ENCODE measurements around the gene FUCA1.

Gene FUCA1

DNA sequence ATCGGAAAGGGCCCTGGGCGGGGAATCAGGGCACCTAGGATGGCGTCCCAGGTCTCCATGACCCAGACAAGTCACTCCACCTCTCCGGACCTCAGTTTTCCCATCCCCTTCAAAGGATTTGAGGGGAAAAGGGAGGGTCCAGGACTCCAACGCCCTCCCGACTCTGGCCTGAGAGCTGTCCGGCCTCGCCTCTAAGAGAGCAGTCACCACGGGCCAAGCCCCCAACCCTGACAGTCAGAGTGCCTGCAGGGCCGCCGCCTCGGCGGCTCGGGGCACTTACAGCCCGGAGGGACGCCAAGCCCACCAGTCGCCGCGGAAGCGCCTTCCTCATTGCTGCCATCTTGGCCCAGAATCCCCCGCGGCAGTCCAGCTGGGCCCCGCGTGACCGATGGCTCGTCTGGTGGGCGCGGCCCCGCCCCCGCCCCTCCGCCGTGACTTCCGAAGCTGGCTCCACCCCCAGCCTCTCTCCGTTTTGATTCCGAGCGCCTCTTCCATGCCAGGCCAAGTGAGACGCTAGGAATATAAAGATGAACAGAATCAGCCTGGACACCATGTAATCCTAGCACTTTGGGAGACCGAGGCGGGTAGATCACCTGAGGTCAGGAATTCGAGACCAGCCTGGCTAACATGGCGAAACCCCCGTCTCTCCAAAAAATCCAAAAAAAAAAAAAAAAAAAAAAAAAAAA, 42.9 kb downstream of the FUCA1 start, which contains the start of gene HMGCL:
TSS of gene HMGCL (minus strand) at position 354 of the 686 bp plus-strand sequence. CDS start at position 340, 14 bp downstream.
- Histone ChIP-seq H3K27ac (ENCODE audit: low read length, poor library complexity, severe bottlenecking) (peak within 1 kb of the TSS; percentile 77), H3K4me2 (ENCODE audit: low read length, poor library complexity, severe bottlenecking) (peak within 1 kb of the TSS; percentile 59), H3K27me3 (ENCODE audit: control insufficient read depth in 1 of 2, insufficient read depth in 1 of 2, low read length in 2 of 2) (no peaks in the 10 kb centered on the region), H3K9me3 (ENCODE audit: control insufficient read depth, low read length) (no peaks in the 10 kb centered on the region), H2BK5ac (ENCODE audit: low read depth, low read length, poor library complexity, severe bottlenecking) (peak within 1 kb of the TSS; percentile 69), H3K14ac (ENCODE audit: low read length in 2 of 2) (peak within 1 kb of the TSS; percentile 93 to 94), H3K4ac (ENCODE audit: low read depth in 1 of 2, low read length in 2 of 2) (peak within 1 kb of the TSS; percentile 95 to 100), H2AK5ac (ENCODE audit: low read length, severe bottlenecking) (peak within 1 kb of the TSS; percentile 86), H3K36me3 (ENCODE audit: control insufficient read depth in 1 of 2, insufficient read depth in 2 of 2, low read depth in 1 of 2, low read length in 2 of 2) (peaks cover 0 to 3% of the 10 kb centered on the region in 2 experiments), H3K4me1 (ENCODE audit: control insufficient read depth, insufficient read depth, low read depth, low read length) (peaks cover 3% of the 10 kb centered on the region), H3K23ac (ENCODE audit: low read length in 2 of 2) (no peak within 1 kb of the TSS), H3K4me3 (ENCODE audit: insufficient read depth in 1 of 2, low read depth in 1 of 2, low read length in 2 of 2) (peak within 1 kb of the TSS; percentile 95 to 100), H3K18ac (ENCODE audit: low read depth in 1 of 2, low read length in 2 of 2) (peak within 1 kb of the TSS; percentile 98 to 100), H2BK120ac (ENCODE audit: low read depth, low read length) (peak within 1 kb of the TSS; percentile 87), H3K9ac (ENCODE audit: low read length) (peak within 1 kb of the TSS; percentile 100), H2BK15ac (ENCODE audit: low read depth, poor library complexity, severe bottlenecking) (peak within 1 kb of the TSS; percentile 77), H4K91ac (ENCODE audit: low read length) (peak within 1 kb of the TSS; percentile 98), H2AFZ (ENCODE audit: low read depth, low read length) (peak within 1 kb of the TSS; percentile 64), H2BK12ac (ENCODE audit: low read length in 2 of 2) (no peak within 1 kb of the TSS), H3K79me1 (replicated peaks; ENCODE audit: low read length, poor library complexity, severe bottlenecking) (peaks cover 20% of the 10 kb centered on the region), H4K8ac (ENCODE audit: low read length) (peak within 1 kb of the TSS; percentile 99)
- peak; percentile 92 for DNase-seq
- under 1% methylated on average over 39 of the region's 42 CpGs for WGBS

DNA sequence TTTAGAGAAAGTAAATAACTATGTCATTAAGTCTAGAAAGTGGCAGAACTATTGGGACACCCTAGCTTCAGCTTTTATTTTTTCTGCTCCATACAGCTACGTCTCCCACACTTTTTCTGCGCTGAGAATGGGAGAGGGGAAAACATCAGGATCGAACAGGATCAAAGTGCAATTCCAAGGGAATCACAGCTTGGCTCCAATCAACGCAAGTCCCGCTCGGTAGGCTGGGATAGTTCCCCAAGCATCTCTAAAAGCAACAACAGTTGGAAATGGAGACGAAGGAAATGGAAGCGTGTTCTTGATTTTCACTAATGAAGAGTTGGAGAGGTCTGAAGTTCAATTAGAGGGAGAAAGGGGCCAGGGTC, 43.4 kb downstream of the FUCA1 start:
- Histone ChIP-seq H3K14ac (ENCODE audit: low read length in 2 of 2) (peak overlapping the region in 1 of 2 experiments; percentile 94), H4K8ac (ENCODE audit: low read length) (peak overlapping the region; percentile 99), H3K27ac (ENCODE audit: low read length, poor library complexity, severe bottlenecking) (peak overlapping the region; percentile 77), H3K27me3 (ENCODE audit: control insufficient read depth in 1 of 2, insufficient read depth in 1 of 2, low read length in 2 of 2) (no peaks in the 10 kb centered on the region), H3K79me1 (replicated peaks; ENCODE audit: low read length, poor library complexity, severe bottlenecking) (peaks cover 20% of the 10 kb centered on the region), H3K36me3 (ENCODE audit: control insufficient read depth in 1 of 2, insufficient read depth in 2 of 2, low read depth in 1 of 2, low read length in 2 of 2) (peaks cover under 1 to 7% of the 10 kb centered on the region in 2 experiments), H3K4me2 (ENCODE audit: low read length, poor library complexity, severe bottlenecking) (peak overlapping the region; percentile 59), H2AFZ (ENCODE audit: low read depth, low read length) (peak overlapping the region; percentile 64), H2BK5ac (ENCODE audit: low read depth, low read length, poor library complexity, severe bottlenecking) (no peak overlapping the region), H3K4me1 (ENCODE audit: control insufficient read depth, insufficient read depth, low read depth, low read length) (peaks cover 3% of the 10 kb centered on the region), H3K9ac (ENCODE audit: low read length) (peak overlapping the region; percentile 100), H3K9me3 (ENCODE audit: control insufficient read depth, low read length) (no peaks in the 10 kb centered on the region), H2BK120ac (ENCODE audit: low read depth, low read length) (peak overlapping the region; percentile 87), H2BK15ac (ENCODE audit: low read depth, poor library complexity, severe bottlenecking) (peak overlapping the region; percentile 77), H3K18ac (ENCODE audit: low read depth in 1 of 2, low read length in 2 of 2) (peak overlapping the region; percentile 98 to 100), H4K91ac (ENCODE audit: low read length) (peak overlapping the region; percentile 98), H3K4ac (ENCODE audit: low read depth in 1 of 2, low read length in 2 of 2) (peak overlapping the region; percentile 95 to 100), H2AK5ac (ENCODE audit: low read length, severe bottlenecking) (peak overlapping the region; percentile 86), H3K23ac (ENCODE audit: low read length in 2 of 2) (no peak overlapping the region), H2BK12ac (ENCODE audit: low read length in 2 of 2) (no peak overlapping the region), H3K4me3 (ENCODE audit: insufficient read depth in 1 of 2, low read depth in 1 of 2, low read length in 2 of 2) (peak overlapping the region; percentile 95 to 100)
- peak; percentile 15 for DNase-seq
- 4% methylated on average over 7 of the region's 8 CpGs for WGBS

DNA sequence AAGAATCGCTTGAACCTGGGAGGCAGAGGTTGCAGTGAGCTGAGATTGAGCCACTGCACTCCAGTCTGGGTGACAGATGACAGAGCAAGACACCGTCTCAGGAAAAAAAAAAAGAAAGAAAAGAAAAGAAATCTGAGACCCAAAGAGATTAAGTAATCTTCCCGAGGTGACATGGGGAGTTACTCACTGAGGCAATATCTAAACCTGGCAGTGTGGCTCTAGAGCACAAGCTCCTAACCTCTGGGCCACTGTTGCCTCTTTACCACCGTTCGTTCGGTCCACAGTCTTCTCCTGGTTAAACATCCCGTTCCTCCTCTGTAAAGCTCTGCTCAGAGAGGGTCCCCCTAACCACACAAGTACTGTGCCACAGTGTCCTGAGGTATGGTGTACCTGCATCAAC, 44.3 kb downstream of the FUCA1 start:
- Histone ChIP-seq H3K27me3 (ENCODE audit: control insufficient read depth in 1 of 2, insufficient read depth in 1 of 2, low read length in 2 of 2) (no peaks in the 10 kb centered on the region), H2BK12ac (ENCODE audit: low read length in 2 of 2) (peak overlapping the region in 1 of 2 experiments; percentile 39), H2AK5ac (ENCODE audit: low read length, severe bottlenecking) (peak overlapping the region; percentile 9), H3K4me3 (ENCODE audit: insufficient read depth in 1 of 2, low read depth in 1 of 2, low read length in 2 of 2) (peak overlapping the region in 1 of 2 experiments; percentile 100), H3K79me1 (replicated peaks; ENCODE audit: low read length, poor library complexity, severe bottlenecking) (peaks cover 20% of the 10 kb centered on the region), H3K27ac (ENCODE audit: low read length, poor library complexity, severe bottlenecking) (no peak overlapping the region), H3K18ac (ENCODE audit: low read depth in 1 of 2, low read length in 2 of 2) (no peak overlapping the region), H2BK15ac (ENCODE audit: low read depth, poor library complexity, severe bottlenecking) (no peak overlapping the region), H3K4me2 (ENCODE audit: low read length, poor library complexity, severe bottlenecking) (no peak overlapping the region), H3K14ac (ENCODE audit: low read length in 2 of 2) (no peak overlapping the region), H2BK5ac (ENCODE audit: low read depth, low read length, poor library complexity, severe bottlenecking) (no peak overlapping the region), H2BK120ac (ENCODE audit: low read depth, low read length) (no peak overlapping the region), H2AFZ (ENCODE audit: low read depth, low read length) (no peak overlapping the region), H3K9me3 (ENCODE audit: control insufficient read depth, low read length) (no peaks in the 10 kb centered on the region), H4K91ac (ENCODE audit: low read length) (no peak overlapping the region), H4K8ac (ENCODE audit: low read length) (no peak overlapping the region), H3K36me3 (ENCODE audit: control insufficient read depth in 1 of 2, insufficient read depth in 2 of 2, low read depth in 1 of 2, low read length in 2 of 2) (peaks cover 5 to 14% of the 10 kb centered on the region in 2 experiments), H3K23ac (ENCODE audit: low read length in 2 of 2) (no peak overlapping the region), H3K4ac (ENCODE audit: low read depth in 1 of 2, low read length in 2 of 2) (no peak overlapping the region), H3K4me1 (ENCODE audit: control insufficient read depth, insufficient read depth, low read depth, low read length) (peaks cover 3% of the 10 kb centered on the region), H3K9ac (ENCODE audit: low read length) (peak overlapping the region; percentile 100)
- 91% methylated on average over 7 of the region's 7 CpGs for WGBS
- no peak for DNase-seq

DNA sequence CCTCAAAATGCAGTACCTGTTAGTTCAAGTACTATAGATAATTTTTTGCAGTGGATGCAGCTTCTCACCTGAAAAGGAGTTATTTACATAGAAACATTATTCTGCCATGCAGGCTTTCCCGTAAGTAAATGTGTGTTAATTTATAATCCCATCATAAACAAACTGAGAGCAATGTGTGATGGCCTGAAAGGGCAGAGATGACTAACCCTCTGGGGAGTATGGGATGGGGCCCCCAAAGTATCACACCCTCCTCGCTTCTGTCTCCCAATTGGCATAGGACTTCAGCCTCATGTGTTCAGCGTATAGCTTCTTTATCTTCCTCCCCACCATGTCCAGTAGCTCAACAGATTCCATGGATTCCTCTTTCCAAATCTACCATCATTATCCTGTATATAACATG, 50.5 kb downstream of the FUCA1 start:
- Histone ChIP-seq H3K36me3 (ENCODE audit: control insufficient read depth in 1 of 2, insufficient read depth in 2 of 2, low read depth in 1 of 2, low read length in 2 of 2) (peaks cover 38 to 63% of the 10 kb centered on the region in 2 experiments), H3K79me1 (replicated peaks; ENCODE audit: low read length, poor library complexity, severe bottlenecking) (peaks cover 13% of the 10 kb centered on the region), H2BK5ac (ENCODE audit: low read depth, low read length, poor library complexity, severe bottlenecking) (no peak overlapping the region), H3K9ac (ENCODE audit: low read length) (no peak overlapping the region), H3K4me3 (ENCODE audit: insufficient read depth in 1 of 2, low read depth in 1 of 2, low read length in 2 of 2) (no peak overlapping the region), H2AFZ (ENCODE audit: low read depth, low read length) (no peak overlapping the region), H3K4me1 (ENCODE audit: control insufficient read depth, insufficient read depth, low read depth, low read length) (no peaks in the 10 kb centered on the region), H3K27me3 (ENCODE audit: control insufficient read depth in 1 of 2, insufficient read depth in 1 of 2, low read length in 2 of 2) (no peaks in the 10 kb centered on the region), H4K8ac (ENCODE audit: low read length) (no peak overlapping the region), H3K14ac (ENCODE audit: low read length in 2 of 2) (no peak overlapping the region), H3K9me3 (ENCODE audit: control insufficient read depth, low read length) (no peaks in the 10 kb centered on the region), H3K4ac (ENCODE audit: low read depth in 1 of 2, low read length in 2 of 2) (no peak overlapping the region), H4K91ac (ENCODE audit: low read length) (no peak overlapping the region), H2BK120ac (ENCODE audit: low read depth, low read length) (no peak overlapping the region), H2AK5ac (ENCODE audit: low read length, severe bottlenecking) (no peak overlapping the region), H3K27ac (ENCODE audit: low read length, poor library complexity, severe bottlenecking) (no peak overlapping the region), H3K23ac (ENCODE audit: low read length in 2 of 2) (no peak overlapping the region), H2BK15ac (ENCODE audit: low read depth, poor library complexity, severe bottlenecking) (no peak overlapping the region), H3K18ac (ENCODE audit: low read depth in 1 of 2, low read length in 2 of 2) (no peak overlapping the region), H2BK12ac (ENCODE audit: low read length in 2 of 2) (no peak overlapping the region), H3K4me2 (ENCODE audit: low read length, poor library complexity, severe bottlenecking) (no peak overlapping the region)
- WGBS: 94% methylated on average over 2 of the region's 3 CpGs
- no peak for DNase-seq
